H1 (cell line): ENCODE data around the gene ICAM2. TPM values are rescaled to one million over a fixed set of nuclear protein-coding genes. Genes with fewer than 3 reads are reported as not detected.
"Not testable (repeated sequence)": the region's sequence is repeated elsewhere in the genome, so short reads cannot be mapped to it uniquely, and the experiment has no call there.

Experiments
- CTCF ChIA-PET: fragments of 300-600 bp; sonication (Branson Sonifier 250); formaldehyde crosslinking; loops from one replicate; lab custom pipeline; 2021; ENCODE audit not compliant: partially characterized antibody; lab: Charles Lee
- POLR2A ChIA-PET: fragments of 300-600 bp; sonication (Branson Sonifier 250); formaldehyde crosslinking; loops from one replicate; lab custom pipeline; 2021; ENCODE audit warnings: inconsistent platforms; ENCODE audit not compliant: partially characterized antibody; lab: Charles Lee
- DNase-seq, 2 experiments: peaks; one replicate each; pipeline versions ENCODE4 v3.0.0 to v3.0.0-alpha.2; 2010 to 2022; ENCODE audit warnings: low spot score in 2 of 2, low read depth in 1 of 2, mixed read lengths in 1 of 2
- FAIRE-seq: peaks from 2 replicates; lab custom pipeline; 2011; peaks lifted over from hg19 to GRCh38; lab: Jason Lieb, UNC
- H2AFZ ChIP-seq: 2 replicates; pipeline ENCODE4 v1.8.1; 2012; ENCODE audit warnings: low read length, inconsistent platforms
- H2AK5ac ChIP-seq: 2 replicates; pipeline ENCODE4 v1.6.1; 2013; ENCODE audit warnings: low read depth, low read length
- H2BK120ac ChIP-seq: replicated peaks from 2 replicates; pipeline ENCODE3; 2013; ENCODE audit warnings: low read depth, low read length, inconsistent platforms
- H2BK12ac ChIP-seq: 2 replicates; pipeline ENCODE4 v1.6.1; 2013; ENCODE audit warnings: low read depth, low read length
- H2BK15ac ChIP-seq: 2 replicates; pipeline ENCODE4 v1.6.1; 2013; ENCODE audit warnings: low read length
- H2BK20ac ChIP-seq: 2 replicates; pipeline ENCODE4 v1.6.1; 2013; ENCODE audit warnings: low read length
- H2BK5ac ChIP-seq: 2 replicates; pipeline ENCODE4 v1.6.1; 2013; ENCODE audit warnings: low read depth, low read length
- H3K14ac ChIP-seq: 2 replicates; pipeline ENCODE4 v1.6.1; 2013; ENCODE audit warnings: inconsistent platforms; ENCODE audit not compliant: insufficient read length
- H3K18ac ChIP-seq: 2 replicates; pipeline ENCODE4 v1.6.1; 2013; ENCODE audit warnings: low read length; ENCODE audit errors: extremely low read depth
- H3K23ac ChIP-seq: 2 replicates; pipeline ENCODE4 v1.6.1; 2013; ENCODE audit warnings: inconsistent platforms; ENCODE audit not compliant: insufficient read length
- H3K23me2 ChIP-seq: 2 replicates; pipeline ENCODE4 v1.6.1; 2013; ENCODE audit warnings: low read depth, low read length
- H3K27ac ChIP-seq: 2 replicates; pipeline ENCODE4 v1.6.1; 2011; ENCODE audit warnings: low read depth, low read length, inconsistent platforms
- H3K27me3 ChIP-seq, 4 experiments: replicated peaks in 1 of 4; 1 replicate in 1 of 4; 2 replicates in 3 of 4; pipeline versions ENCODE4 v1.6.1 to v1.8.1; 2011 to 2013; ENCODE audit warnings: low read length in 3 of 4, mild to moderate bottlenecking in 3 of 4, inconsistent platforms in 2 of 4, mixed read lengths in 2 of 4, moderate library complexity in 1 of 4; ENCODE audit not compliant: control insufficient read depth in 3 of 4, insufficient read depth in 3 of 4; ENCODE audit errors: extremely low read depth in 1 of 4
- H3K36me3 ChIP-seq, 4 experiments: 2 replicates each; pipeline versions ENCODE4 v1.6.1 to v1.8.1; 2011 to 2013; ENCODE audit warnings: mild to moderate bottlenecking in 4 of 4, low read length in 3 of 4, moderate library complexity in 2 of 4, control low read depth in 1 of 4, inconsistent platforms in 1 of 4; ENCODE audit not compliant: insufficient read depth in 4 of 4, control insufficient read depth in 2 of 4
- H3K4ac ChIP-seq: replicated peaks from 2 replicates; pipeline ENCODE3; 2013; ENCODE audit warnings: low read length, low read depth, mixed read lengths, inconsistent platforms; ENCODE audit not compliant: insufficient read length
- H3K4me1 ChIP-seq, 4 experiments: replicated peaks in 1 of 4; 1 replicate in 1 of 4; 2 replicates in 3 of 4; pipeline versions ENCODE4 v1.6.1 to v1.8.1; 2011 to 2013; ENCODE audit warnings: low read length in 3 of 4, inconsistent platforms in 2 of 4, mixed read lengths in 1 of 4; ENCODE audit not compliant: insufficient read depth in 4 of 4, control insufficient read depth in 3 of 4
- H3K4me2 ChIP-seq, 2 experiments: 2 replicates each; pipeline versions ENCODE4 v1.6.1 to v1.8.1; 2011 to 2013; ENCODE audit warnings: low read depth in 2 of 2, low read length in 2 of 2, control low read depth in 1 of 2, inconsistent platforms in 1 of 2, mild to moderate bottlenecking in 1 of 2; ENCODE audit not compliant: insufficient read depth in 1 of 2
- H3K4me3 ChIP-seq, 4 experiments: fragments of 200-600, 300-600 bp in 1 of 4; sonication (generic), shearing (Covaris generic), sonication (Bioruptor Twin) in 1 of 4; 2 replicates each; pipeline versions ENCODE4 v1.5.1 to v1.8.1; 2011 to 2016; ENCODE audit warnings: low read length in 4 of 4, low read depth in 3 of 4, control low read depth in 2 of 4, inconsistent platforms in 2 of 4, mild to moderate bottlenecking in 2 of 4, mixed read lengths in 1 of 4, moderate library complexity in 1 of 4; ENCODE audit not compliant: insufficient read depth in 2 of 4; ENCODE audit errors: extremely low read depth in 1 of 4
- H3K56ac ChIP-seq: replicated peaks from 2 replicates; pipeline ENCODE3; 2013; ENCODE audit warnings: low read depth, mild to moderate bottlenecking, mixed read lengths, low read length, inconsistent platforms; ENCODE audit not compliant: insufficient read length
- H3K79me1 ChIP-seq: 2 replicates; pipeline ENCODE4 v1.6.1; 2013; ENCODE audit warnings: low read depth, low read length, control low read depth
- H3K79me2 ChIP-seq, 2 experiments: 2 replicates each; pipeline versions ENCODE4 v1.6.1 to v1.8.1; 2012 to 2013; ENCODE audit warnings: low read length in 2 of 2, mild to moderate bottlenecking in 2 of 2, inconsistent platforms in 1 of 2; ENCODE audit not compliant: insufficient read depth in 2 of 2, control insufficient read depth in 1 of 2
- H3K9ac ChIP-seq, 4 experiments: replicated peaks in 1 of 4; 1 replicate in 1 of 4; 2 replicates in 3 of 4; pipeline versions ENCODE4 v1.6.1 to v1.8.1; 2011 to 2013; ENCODE audit warnings: low read depth in 3 of 4, low read length in 3 of 4, control low read depth in 2 of 4, mild to moderate bottlenecking in 2 of 4, moderate library complexity in 2 of 4, inconsistent platforms in 1 of 4; ENCODE audit errors: extremely low read depth in 1 of 4
- H3K9me3 ChIP-seq, 2 experiments: 2 replicates each; pipeline versions ENCODE4 v1.6.1 to v1.8.1; 2012 to 2013; ENCODE audit warnings: mild to moderate bottlenecking in 2 of 2, moderate library complexity in 2 of 2, control low read depth in 1 of 2, inconsistent platforms in 1 of 2, low read depth in 1 of 2, low read length in 1 of 2, mixed read lengths in 1 of 2; ENCODE audit not compliant: insufficient read depth in 2 of 2
- H4K20me1 ChIP-seq, 2 experiments: replicated peaks in 1 of 2; 2 replicates each; pipeline versions ENCODE3 to v1.8.1; 2011 to 2013; ENCODE audit warnings: inconsistent platforms in 2 of 2, low read length in 2 of 2, mild to moderate bottlenecking in 1 of 2; ENCODE audit not compliant: insufficient read depth in 2 of 2, control insufficient read depth in 1 of 2
- H4K5ac ChIP-seq: 2 replicates; pipeline ENCODE4 v1.6.1; 2013; ENCODE audit warnings: low read length, low read depth, mixed read lengths, inconsistent platforms; ENCODE audit not compliant: insufficient read length
- H4K8ac ChIP-seq: 2 replicates; pipeline ENCODE4 v1.8.0; 2013; ENCODE audit warnings: mild to moderate bottlenecking, moderate library complexity, low read length, inconsistent platforms; ENCODE audit not compliant: insufficient read depth; ENCODE audit errors: extremely low read depth
- H4K91ac ChIP-seq: replicated peaks from 2 replicates; pipeline ENCODE3; 2013; ENCODE audit warnings: low read length, mixed read lengths, inconsistent platforms; ENCODE audit not compliant: insufficient read length
- CTBP2 ChIP-seq: IDR thresholded peaks from 2 replicates; pipeline ENCODE4 v1.7.0; 2011; ENCODE audit warnings: borderline replicate concordance, mild to moderate bottlenecking, moderate library complexity, mixed read lengths, low read length; ENCODE audit not compliant: insufficient read depth, insufficient read length
- WGBS, 2 experiments: shearing (Covaris generic) in 1 of 2; methylation state at CpG; one replicate each; pipeline versions ENCODE4 v1.1.6 to v1.1.7; 2013 to 2015; ENCODE audit warnings: low lambda C conversion rate in 2 of 2, mixed read lengths in 2 of 2, inconsistent platforms in 1 of 2, low coverage in 1 of 2, missing lambda C conversion rate in 1 of 2; ENCODE audit not compliant: insufficient replicate concordance in 2 of 2, insufficient coverage in 1 of 2, insufficient read length in 1 of 2; ENCODE audit errors: extremely low coverage in 1 of 2, missing lambda C conversion rate in 1 of 2; 5-methylcytosine and 5-hydroxymethylcytosine counted together
- polyA plus RNA-seq, 7 experiments: library from polyadenylated mRNA; depleted of rRNA in 3 of 7; stranded (reverse) in 5 of 7; unstranded in 2 of 7; fragments of >200 nt in 5 of 7; fragments of 200-250 nt in 2 of 7; gene quantifications; 1 replicate in 5 of 7; 2 replicates in 1 of 7; 4 replicates in 1 of 7; pipeline versions ENCODE4 v1.2.1 to v1.2.3, GENCODE V29; 2011 to 2013; ENCODE audit warnings: missing spikeins in 2 of 7, mixed read lengths in 2 of 7
- total RNA-seq: library from RNA; stranded (reverse); fragmentation: NEBNext Ultra II Directional; extraction: Animal tissue kit (Norgen Biotek cat#: 25700); gene quantifications from 2 replicates; pipeline ENCODE4 v1.2.1, GENCODE V29; 2021

ICAM2 gene
- total and polyA plus RNA-seq, 2 of the 8 experiments (the other 6 are each of a cell fraction or from before 2014, with no cell fraction given) = 0.45 to 0.63 TPM

- no peak for TF ChIP-seq CTBP2
Measured at GRCh38 chr17:64007838-64008282, 12.6 kb downstream of the ICAM2 start (continued).

DNA sequence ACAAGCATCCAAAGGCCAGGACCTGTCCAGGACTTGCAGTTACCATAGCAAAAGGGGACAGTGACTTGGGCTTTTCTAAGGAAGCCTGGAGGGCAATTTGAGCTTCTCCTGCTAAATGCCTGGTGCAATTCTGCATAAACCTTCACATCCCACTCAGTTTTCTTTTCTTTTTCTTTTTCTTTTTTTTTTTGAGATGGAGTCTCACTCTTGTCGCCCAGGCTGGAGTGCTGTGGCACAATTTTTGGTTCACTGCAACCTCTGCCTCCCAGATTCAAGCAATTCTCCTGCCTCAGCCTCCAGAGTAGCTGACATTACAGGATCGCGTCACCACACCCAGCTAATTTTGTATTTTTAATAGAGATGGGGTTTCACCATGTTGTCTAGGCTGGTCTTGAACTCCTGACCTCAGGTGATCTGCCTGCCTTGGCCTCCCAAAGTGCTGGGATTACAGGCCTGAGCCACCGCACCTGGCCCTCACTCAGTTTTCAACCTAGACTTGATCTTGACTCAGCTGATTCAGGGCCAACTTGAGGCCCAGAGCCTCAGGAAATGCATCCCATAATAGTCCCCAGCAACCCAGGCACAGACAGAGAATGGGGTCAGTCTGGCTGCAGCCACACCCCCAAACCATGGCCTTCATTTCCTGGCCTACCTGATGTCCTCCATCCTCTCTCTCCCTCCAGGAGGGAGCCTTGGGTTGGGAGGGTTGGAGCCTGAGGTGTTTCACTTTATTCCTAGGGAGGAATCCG is 13.2 kb downstream of the ICAM2 start:
- 97% methylated on average over 4 of the region's 5 CpGs; no CpG with 5 or more reads in 1 of the 2 experiments for WGBS, 2 experiments
- not testable (repeated sequence) for H3K9me3 ChIP-seq, H4K91ac ChIP-seq, H3K36me3 ChIP-seq, H3K4me2 ChIP-seq, H3K18ac ChIP-seq, H3K56ac ChIP-seq, H3K4me3 ChIP-seq, H2AFZ ChIP-seq, DNase-seq, H3K14ac ChIP-seq, H3K79me2 ChIP-seq, H3K79me1 ChIP-seq, H2BK15ac ChIP-seq, H3K9ac ChIP-seq, H4K5ac ChIP-seq, H2BK20ac ChIP-seq, H3K27me3 ChIP-seq, H4K20me1 ChIP-seq, H2AK5ac ChIP-seq, H2BK120ac ChIP-seq, FAIRE-seq, H3K27ac ChIP-seq, H3K23me2 ChIP-seq, H3K23ac ChIP-seq, H2BK5ac ChIP-seq
- Histone ChIP-seq H4K8ac (peak overlapping the region; percentile 14; the same call in 1 of the 2 replicates), H3K4ac (peak overlapping the region; percentile 13), H2BK12ac (0 out of 2 replicates have a peak overlapping the region, but pooled peaks have one; percentile 3), H3K4me1 (peaks cover 0 to 10% (median 5%) of the 10 kb centered on the region in 4 experiments; a peak in 4 of 7 replicates)
- ChIA-PET CTCF (interaction anchor here (0.5 to 4.0 kb wide), 12 partner anchors 9 to 123 kb away, joined by 3 to 26 read pairs (median 4); partner anchors contain the start of genes CSHL1, GH1 and PRR29), POLR2A (interaction anchor here (1.0 to 1.4 kb wide), 2 partner anchors 9 to 61 kb away, joined by 3 read pairs; partner anchors contain the start of gene PRR29)
